GM12865 (cell line): ENCODE data around the gene FGFBP2.

Experiments
- DNase-seq: peaks from one replicate; pipeline ENCODE4 v3.0.0; 2010; ENCODE audit warnings: low read depth
- H3K4me3 ChIP-seq: 2 replicates; pipeline ENCODE4 v1.5.1; 2011; ENCODE audit warnings: mild to moderate bottlenecking, low read depth, low read length, control low read depth
- CTCF ChIP-seq: IDR thresholded peaks from 2 replicates; pipeline ENCODE4 v1.5.1; 2011; ENCODE audit warnings: low read length, control low read depth, low read depth, inconsistent platforms; ENCODE audit not compliant: insufficient read depth; ENCODE audit errors: missing control alignments

The FGFBP2 gene

GRCh38 chr4:15945516-15945915, 17.5 kb downstream of the FGFBP2 start:
- no peak overlapping the region for H3K4me3 ChIP-seq
- DNase-seq, result no peak
- no peak for TF ChIP-seq CTCF

DNA sequence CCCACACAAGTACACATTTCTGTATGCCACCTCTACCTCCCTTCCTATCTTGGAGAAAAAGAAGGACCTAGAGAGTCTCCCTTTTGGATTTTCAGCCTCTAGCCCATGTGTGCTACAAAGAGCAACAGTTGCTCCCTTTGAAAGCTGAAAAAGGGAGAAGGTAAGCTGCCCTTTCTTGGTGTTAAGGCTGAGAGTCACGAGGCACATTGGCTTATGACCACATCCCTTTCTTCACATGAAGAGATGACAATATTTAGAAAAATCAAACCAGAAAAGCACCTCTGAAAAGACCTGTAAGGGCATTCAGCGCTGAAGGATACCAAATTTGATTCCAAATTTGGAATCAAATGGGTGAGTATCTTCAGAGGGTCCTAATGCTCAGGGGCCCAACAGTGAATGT, 18.1 kb downstream of the FGFBP2 start:
- H3K4me3 ChIP-seq, result no peak overlapping the region
- no peak for DNase-seq
- TF ChIP-seq CTCF, result no peak

DNA sequence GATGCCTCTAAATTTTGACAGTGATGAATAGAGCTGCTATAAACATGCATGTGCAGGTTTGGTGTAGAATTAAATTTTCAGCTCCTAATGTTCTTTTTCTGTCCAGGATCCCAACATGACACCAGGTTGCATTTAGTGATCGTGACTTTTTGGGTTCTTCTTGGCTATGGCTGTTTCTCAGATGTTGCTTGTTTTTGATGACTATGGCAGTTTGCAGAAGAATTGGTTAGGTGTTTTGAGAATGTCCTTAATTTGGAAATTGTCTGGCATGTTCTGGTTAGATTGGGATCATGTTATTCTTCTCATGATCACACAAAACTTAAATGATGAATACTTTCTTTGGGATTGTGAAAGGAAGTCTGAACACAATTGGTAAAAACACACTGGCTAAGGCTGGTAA, 20.7 kb downstream of the FGFBP2 start:
- no peak for DNase-seq
- H3K4me3 ChIP-seq, result no peak overlapping the region
- no peak for TF ChIP-seq CTCF

GRCh38 chr4:15938640-15939039, 24.3 kb downstream of the FGFBP2 start, which contains the start of gene FGFBP1:
FGFBP1 (minus strand) TSS chr4:15938740; CDS start chr4:15936632, 2,108 bp downstream.
- no peak for DNase-seq

DNA sequence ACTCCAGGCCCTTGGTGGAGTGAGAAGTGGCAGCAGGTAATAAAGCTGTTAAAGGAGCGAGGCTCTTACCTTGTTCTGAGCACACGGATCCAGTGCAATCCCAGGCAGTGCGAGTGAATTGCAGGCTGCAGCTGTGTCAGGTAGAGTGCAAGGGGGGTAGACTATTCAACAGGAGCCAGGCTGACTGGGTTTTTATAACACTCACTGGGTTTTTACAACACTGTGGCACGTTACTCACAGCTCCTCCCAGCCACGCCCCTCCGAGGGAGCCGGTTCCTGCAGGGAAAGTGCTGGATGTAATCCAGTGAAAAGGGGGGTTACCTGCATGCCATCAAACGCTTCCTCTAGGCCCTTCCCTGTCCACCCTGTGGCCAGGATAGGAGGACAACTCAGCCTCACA, 24.8 kb downstream of the FGFBP2 start:
- no peak overlapping the region for H3K4me3 ChIP-seq
- no peak for TF ChIP-seq CTCF
- DNase-seq, result no peak

More at GRCh38 chr4:15938640-15939039, 24.3 kb downstream of the FGFBP2 start, which contains the start of gene FGFBP1:
- no peak within 1 kb of the TSS for H3K4me3 ChIP-seq
- no peak for TF ChIP-seq CTCF

- no peak for DNase-seq
- TF ChIP-seq CTCF, result no peak
- no peak overlapping the region for H3K4me3 ChIP-seq
These were observed 26.5 kb downstream of the FGFBP2 start for GRCh38 chr4:15936495-15936894.

DNA sequence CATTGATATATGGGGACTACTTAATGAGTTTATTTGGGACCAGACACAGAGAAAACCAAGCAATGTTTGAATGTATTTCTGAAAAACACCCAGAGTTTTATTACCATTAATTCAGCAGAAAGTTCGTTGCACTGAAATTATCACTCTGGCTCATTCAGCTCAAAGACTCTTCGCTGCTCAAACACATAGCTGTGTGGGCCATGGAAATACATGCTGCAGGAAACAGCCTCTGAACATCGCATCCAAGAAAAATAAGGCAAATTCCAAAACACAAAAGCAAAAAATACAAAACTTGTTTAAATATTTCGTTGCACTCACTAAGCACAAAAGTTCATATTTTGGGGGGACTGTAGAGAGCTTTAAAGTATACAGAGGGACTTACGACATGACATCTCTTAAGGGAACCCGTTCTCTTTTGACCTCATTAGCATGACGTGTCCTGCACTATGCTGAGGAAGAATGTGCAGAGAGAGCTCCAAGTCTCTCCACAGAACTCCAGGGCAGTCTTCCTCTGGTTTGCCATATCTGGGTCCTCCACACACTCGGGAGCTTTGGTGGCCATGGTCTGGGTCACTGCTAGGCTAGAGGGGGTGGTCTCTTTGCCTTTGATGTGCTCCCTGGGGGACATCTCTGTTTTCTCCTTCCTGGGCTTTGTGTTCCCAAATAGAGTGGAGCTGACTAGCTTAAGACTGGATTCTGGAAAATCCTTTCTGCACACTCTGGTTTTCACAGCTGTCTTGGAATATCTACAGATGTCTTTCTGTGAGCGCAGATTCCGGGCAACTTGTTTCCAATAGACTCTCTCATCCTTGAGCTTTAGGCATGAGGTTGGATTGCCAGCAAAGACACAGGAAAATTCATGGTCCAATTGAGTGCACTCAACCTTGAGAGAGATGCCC, 27.2 kb downstream of the FGFBP2 start:
- DNase-seq, result no peak
- TF ChIP-seq CTCF, result no peak
- no peak overlapping the region for H3K4me3 ChIP-seq
